Forelimb muscle (tissue), 1 donor: Measurements from ENCODE around the gene ANKRD65. TPM values are rescaled to one million over a fixed set of nuclear protein-coding genes. Genes with fewer than 3 reads are reported as not detected.
"Not testable (repeated sequence)": the region's sequence is repeated elsewhere in the genome, so short reads cannot be mapped to it uniquely, and the experiment has no call there.

Source experiments
- DNase-seq: peaks from one replicate; pipeline ENCODE4 v3.0.0-alpha.2; 2013; ENCODE audit warnings: low read depth
- polyA plus RNA-seq: library from polyadenylated mRNA; unstranded; fragments of 120-200 nt; gene quantifications from one replicate; pipeline ENCODE4 v1.2.1, GENCODE V29; 2013; ENCODE audit not compliant: insufficient read length

ANKRD65 gene
- polyA plus RNA-seq, 1 donor: 22.1 TPM

DNA sequence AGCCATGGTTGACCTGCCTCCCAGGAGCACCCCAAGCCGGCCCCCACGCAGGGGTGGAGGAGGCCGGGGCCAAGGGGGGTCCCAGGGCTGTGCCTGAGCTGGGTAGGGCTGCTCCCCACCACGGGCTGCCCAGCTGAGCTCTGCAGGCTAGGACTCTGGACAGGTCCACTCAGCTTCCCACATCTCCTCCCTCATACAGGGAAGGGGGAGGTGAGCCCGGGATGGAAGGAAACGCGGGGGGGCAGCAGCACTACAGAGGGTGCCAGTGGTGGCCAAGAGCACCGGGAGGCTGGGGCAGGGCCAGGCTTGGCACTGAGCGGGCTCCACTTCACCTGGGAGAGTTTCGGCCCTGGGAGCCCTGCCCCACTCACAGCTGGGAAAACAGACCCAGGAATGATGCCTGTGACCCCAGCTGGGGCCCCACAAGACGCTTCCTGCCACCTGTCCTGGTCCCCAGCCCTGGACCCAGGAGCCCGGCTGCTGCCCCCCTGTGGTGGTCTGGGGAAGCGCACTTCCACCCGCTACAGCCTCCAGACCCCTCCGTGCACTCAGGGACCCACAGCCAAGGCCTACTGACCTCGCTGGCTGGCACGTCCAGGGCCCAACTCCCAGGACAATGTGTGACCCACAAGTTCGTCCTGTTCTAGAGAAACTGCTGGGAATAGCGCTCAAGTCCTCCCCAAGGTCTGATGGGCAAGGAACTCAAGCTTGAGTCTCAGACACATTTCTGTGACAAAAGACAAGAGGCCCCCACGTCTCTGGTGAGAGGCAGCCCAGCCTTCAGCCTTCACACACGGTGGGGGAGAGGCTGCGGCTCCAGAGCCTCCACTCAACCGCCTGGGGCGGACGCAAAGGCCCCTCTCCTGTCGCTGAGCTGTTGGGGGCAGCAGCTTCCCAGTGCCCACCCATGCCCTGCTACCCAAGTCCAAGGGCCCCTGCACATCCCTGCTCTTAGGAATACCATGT lies 49.0 kb downstream of the ANKRD65 start:
- no peak for DNase-seq

DNA sequence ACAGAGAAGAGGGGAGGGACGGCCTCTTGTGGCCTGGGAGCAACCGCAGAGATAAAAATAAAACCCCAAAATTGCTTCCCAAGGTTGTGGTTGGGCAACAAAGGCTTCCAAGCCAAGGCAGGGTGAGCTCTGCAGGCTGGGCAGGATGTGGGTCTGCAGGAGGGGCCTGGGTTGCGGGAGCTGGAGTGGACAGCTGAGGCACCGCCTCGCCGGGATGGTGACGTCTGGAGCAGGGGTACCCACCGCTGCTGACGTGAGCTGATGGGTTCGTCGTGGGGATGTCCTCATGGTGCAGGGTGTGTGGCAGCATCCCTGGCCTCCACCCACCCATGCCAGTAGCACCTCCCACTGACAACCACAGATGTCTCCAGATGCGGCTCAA lies 49.7 kb downstream of the ANKRD65 start:
- DNase-seq: no peak

DNA sequence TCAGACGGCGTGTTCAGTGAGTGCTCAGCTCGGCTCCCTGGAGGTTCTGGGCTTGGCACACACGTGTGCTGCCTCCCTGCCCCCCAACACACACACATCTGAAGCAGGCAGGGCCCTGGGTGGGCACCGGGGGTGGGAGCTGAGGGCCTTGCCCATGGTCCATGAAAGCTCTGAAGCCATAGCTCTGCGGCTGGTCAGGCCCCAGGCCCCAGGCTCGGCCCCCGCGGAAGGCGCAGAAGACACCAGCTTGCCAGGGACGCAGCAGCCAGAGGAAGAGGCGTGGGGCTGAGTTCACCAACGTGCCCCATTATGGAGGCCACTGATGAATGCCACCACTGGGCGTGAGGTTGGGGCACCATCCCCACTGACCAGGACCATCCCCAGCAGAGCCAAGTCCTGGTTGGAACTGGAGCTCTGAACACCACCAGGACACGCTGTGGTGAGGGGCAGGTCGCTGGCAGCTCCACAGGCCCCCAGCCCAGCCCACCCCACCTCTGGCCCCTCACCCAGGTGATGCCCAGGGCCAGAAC lies 50.2 kb downstream of the ANKRD65 start:
- DNase-seq: no peak

DNA sequence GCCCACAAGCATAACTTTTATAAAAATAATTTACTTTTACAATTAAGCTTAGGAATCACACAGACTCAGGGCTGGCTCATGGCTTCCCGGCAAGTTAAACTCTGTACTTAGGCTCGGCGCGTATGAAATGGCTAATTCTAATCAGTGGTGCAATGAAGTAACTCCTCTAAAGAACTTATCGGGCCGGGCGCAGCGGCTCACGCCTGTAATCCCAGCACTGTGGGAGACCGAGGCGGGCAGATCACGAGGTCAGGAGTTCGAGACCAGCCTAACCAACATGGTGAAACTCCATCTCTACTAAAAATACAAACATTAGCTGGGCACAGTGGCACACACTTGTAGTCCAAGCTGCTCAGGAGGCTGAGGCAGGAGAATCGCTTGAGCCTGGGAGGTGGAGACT lies 51.0 kb downstream of the ANKRD65 start:
- not testable (repeated sequence) for DNase-seq

Other genes starting within 250 kb of the ANKRD65 start
- gene TTLL10, start 247.4 kb downstream of the ANKRD65 start, polyA plus RNA-seq: 0.35 TPM
- gene TNFRSF18, start 214.7 kb downstream of the ANKRD65 start, polyA plus RNA-seq: 6.1 TPM
- 3.2 TPM for gene TNFRSF4, start 207.1 kb downstream of the ANKRD65 start, polyA plus RNA-seq
- 88.6 TPM for gene SDF4, start 189.3 kb downstream of the ANKRD65 start, polyA plus RNA-seq
- 16.3 TPM for gene B3GALT6, start 189.0 kb downstream of the ANKRD65 start, polyA plus RNA-seq
- 4.8 TPM for gene C1QTNF12, start 174.6 kb downstream of the ANKRD65 start, polyA plus RNA-seq
- gene UBE2J2, start 147.4 kb downstream of the ANKRD65 start, polyA plus RNA-seq: 38.8 TPM
- gene SCNN1D, start 140.8 kb downstream of the ANKRD65 start, polyA plus RNA-seq: 5.5 TPM
- gene ACAP3, start 113.3 kb downstream of the ANKRD65 start, polyA plus RNA-seq: 44.6 TPM
- gene PUSL1, start 112.7 kb downstream of the ANKRD65 start, polyA plus RNA-seq: 5.9 TPM
- gene INTS11, start 96.6 kb downstream of the ANKRD65 start, polyA plus RNA-seq: 74.9 TPM
- gene CPTP, start 96.5 kb downstream of the ANKRD65 start, polyA plus RNA-seq: 16.5 TPM
- 3.3 TPM for gene TAS1R3, start 90.0 kb downstream of the ANKRD65 start, polyA plus RNA-seq
- gene DVL1, start 71.9 kb downstream of the ANKRD65 start, polyA plus RNA-seq: 48.7 TPM
- gene MXRA8, start 62.7 kb downstream of the ANKRD65 start, polyA plus RNA-seq: 65.2 TPM
- gene AURKAIP1, start 46.1 kb downstream of the ANKRD65 start, polyA plus RNA-seq: 69.3 TPM
- 169 TPM for gene CCNL2, start 21.9 kb downstream of the ANKRD65 start, polyA plus RNA-seq
- 111 TPM for gene MRPL20, start 14.0 kb downstream of the ANKRD65 start, polyA plus RNA-seq
- gene VWA1, start 14.4 kb upstream of the ANKRD65 start, polyA plus RNA-seq: 56.6 TPM
- gene ATAD3C, start 28.4 kb upstream of the ANKRD65 start, polyA plus RNA-seq: 0.30 TPM
- gene ATAD3B, start 50.5 kb upstream of the ANKRD65 start, polyA plus RNA-seq: 12.0 TPM
- gene ATAD3A, start 90.9 kb upstream of the ANKRD65 start, polyA plus RNA-seq: 16.7 TPM
- 4.1 TPM for gene TMEM240, start 119.3 kb upstream of the ANKRD65 start, polyA plus RNA-seq
- 95.9 TPM for gene SSU72, start 153.6 kb upstream of the ANKRD65 start, polyA plus RNA-seq
- gene FNDC10, start 178.9 kb upstream of the ANKRD65 start, polyA plus RNA-seq: 2.0 TPM
- 78.7 TPM for gene MIB2, start 194.2 kb upstream of the ANKRD65 start, polyA plus RNA-seq
- gene MMP23B, start 210.9 kb upstream of the ANKRD65 start, polyA plus RNA-seq: 44.9 TPM
- gene CDK11B, start 237.7 kb upstream of the ANKRD65 start, polyA plus RNA-seq: 35.3 TPM